IMR-90 (cell line): ENCODE data around the gene HNRNPM. TPM values are rescaled to one million over a fixed set of nuclear protein-coding genes. Genes with fewer than 3 reads are reported as not detected.

Experiments used
- ATAC-seq: fragments of 200-7000 bp; cut with Tn5 transposase; 2 replicates; pipeline ENCODE4 v1.9.1; 2020; ENCODE audit warnings: low read depth, mild to moderate bottlenecking, moderate library complexity
- BruUV-seq: library from RNA; stranded (reverse); fragments of 400-500 nt; replicated peaks from 2 replicates; lab custom pipeline; 2021; lab: Mats Ljungman, UMichigan
- CTCF ChIA-PET: fragments of 300-600 bp; formaldehyde crosslinking; extraction: SDS; loops from one replicate; lab custom pipeline; 2021; ENCODE audit warnings: antibody characterized with exemption; lab: Yijun Ruan, JAX
- POLR2A ChIA-PET: fragments of 300-600 bp; sonication (Branson Sonifier 250); formaldehyde crosslinking; loops from one replicate; lab custom pipeline; 2022; ENCODE audit warnings: antibody characterized with exemption; ENCODE audit not compliant: unreplicated experiment; lab: Charles Lee
- DNase-seq: peaks from one replicate; pipeline ENCODE4 v3.0.0; 2013
- H2AFZ ChIP-seq: replicated peaks from 2 replicates; pipeline ENCODE3; 2013; ENCODE audit warnings: low read length, mild to moderate bottlenecking; ENCODE audit not compliant: poor library complexity
- H2AK5ac ChIP-seq: 2 replicates; pipeline ENCODE4 v1.6.1; 2013; ENCODE audit warnings: low read depth, low read length, inconsistent platforms
- H2AK9ac ChIP-seq: replicated peaks from 2 replicates; pipeline ENCODE3; 2013; ENCODE audit warnings: mild to moderate bottlenecking, low read depth, low read length, moderate library complexity; ENCODE audit not compliant: poor library complexity
- H2BK120ac ChIP-seq: 2 replicates; pipeline ENCODE4 v1.6.1; 2013; ENCODE audit warnings: low read depth, low read length, inconsistent platforms
- H2BK15ac ChIP-seq: 3 replicates; pipeline ENCODE4 v1.6.1; 2013; ENCODE audit warnings: low read depth, low read length, inconsistent platforms
- H2BK20ac ChIP-seq: 2 replicates; pipeline ENCODE4 v1.6.1; 2013; ENCODE audit warnings: low read depth, mild to moderate bottlenecking, inconsistent platforms, low read length, moderate library complexity
- H2BK5ac ChIP-seq: 2 replicates; pipeline ENCODE4 v1.6.1; 2013; ENCODE audit warnings: mild to moderate bottlenecking, low read depth, low read length, inconsistent platforms; ENCODE audit not compliant: poor library complexity, severe bottlenecking
- H3K14ac ChIP-seq: replicated peaks from 2 replicates; pipeline ENCODE4 v1.6.1; 2013; ENCODE audit warnings: low read depth, low read length, inconsistent platforms
- H3K18ac ChIP-seq: 2 replicates; pipeline ENCODE4 v1.6.1; 2013; ENCODE audit warnings: low read depth, low read length, control low read depth
- H3K23ac ChIP-seq: 2 replicates; pipeline ENCODE4 v1.6.1; 2013; ENCODE audit warnings: low read depth, low read length, inconsistent platforms
- H3K27ac ChIP-seq: 2 replicates; pipeline ENCODE4 v1.5.1; 2013; ENCODE audit warnings: mild to moderate bottlenecking, control low read depth, low read length; ENCODE audit not compliant: insufficient read depth
- H3K27me3 ChIP-seq: 2 replicates; pipeline ENCODE4 v1.6.1; 2013; ENCODE audit warnings: low read length; ENCODE audit not compliant: control insufficient read depth, insufficient read depth
- H3K36me3 ChIP-seq: 2 replicates; pipeline ENCODE4 v1.6.1; 2013; ENCODE audit warnings: low read length, mixed read lengths; ENCODE audit not compliant: control insufficient read depth, insufficient read depth
- H3K4ac ChIP-seq: 2 replicates; pipeline ENCODE4 v1.6.1; 2013; ENCODE audit warnings: low read depth, low read length, inconsistent platforms
- H3K4me1 ChIP-seq: 2 replicates; pipeline ENCODE4 v1.6.1; 2013; ENCODE audit warnings: low read length, mixed read lengths; ENCODE audit not compliant: control insufficient read depth, insufficient read depth
- H3K4me2 ChIP-seq: 2 replicates; pipeline ENCODE4 v1.6.1; 2013; ENCODE audit warnings: low read depth, mild to moderate bottlenecking, control low read depth, low read length, moderate library complexity
- H3K4me3 ChIP-seq: 2 replicates; pipeline ENCODE4 v1.5.1; 2013; ENCODE audit warnings: low read depth, mild to moderate bottlenecking, control low read depth, low read length, moderate library complexity; ENCODE audit not compliant: insufficient read depth
- H3K56ac ChIP-seq: 2 replicates; pipeline ENCODE4 v1.6.1; 2013; ENCODE audit warnings: low read length, inconsistent platforms; ENCODE audit not compliant: insufficient read depth; ENCODE audit errors: extremely low read depth
- H3K79me1 ChIP-seq, 2 experiments: 2 replicates each; pipeline ENCODE4 v1.6.1; 2013; ENCODE audit warnings: low read length in 2 of 2, inconsistent platforms in 1 of 2, low read depth in 1 of 2
- H3K9ac ChIP-seq: 2 replicates; pipeline ENCODE4 v1.6.1; 2013; ENCODE audit warnings: low read depth, low read length, control low read depth
- H3K9me1 ChIP-seq: 2 replicates; pipeline ENCODE4 v1.6.1; 2013; ENCODE audit warnings: low read length, inconsistent platforms; ENCODE audit not compliant: insufficient read depth
- H3K9me3 ChIP-seq: 2 replicates; pipeline ENCODE4 v1.6.1; 2013; ENCODE audit warnings: low read length; ENCODE audit not compliant: control insufficient read depth, insufficient read depth
- H4K20me1 ChIP-seq: 2 replicates; pipeline ENCODE4 v1.6.1; 2013; ENCODE audit warnings: low read length, inconsistent platforms; ENCODE audit not compliant: insufficient read depth
- H4K5ac ChIP-seq: 2 replicates; pipeline ENCODE4 v1.6.1; 2013; ENCODE audit warnings: mild to moderate bottlenecking, low read depth, low read length, control low read depth
- H4K8ac ChIP-seq, 2 experiments: 2 replicates each; pipeline ENCODE4 v1.6.1; 2013; ENCODE audit warnings: low read depth in 2 of 2, low read length in 2 of 2, control low read depth in 1 of 2, inconsistent platforms in 1 of 2
- H4K91ac ChIP-seq: 2 replicates; pipeline ENCODE4 v1.6.1; 2013; ENCODE audit warnings: low read depth, low read length, inconsistent platforms; ENCODE audit not compliant: insufficient read depth
- CEBPB ChIP-seq: IDR thresholded peaks from 2 replicates; pipeline ENCODE4 v1.6.1; 2012; ENCODE audit warnings: low read depth, low read length, improper control_type of control experiment
- NFE2L2 ChIP-seq: fragments of 150-350 bp; IDR thresholded peaks from 2 replicates; pipeline ENCODE4 v1.6.1; 2016; ENCODE audit warnings: low read depth, mild to moderate bottlenecking, low read length
- RCOR1 ChIP-seq: IDR thresholded peaks from 2 replicates; pipeline ENCODE4 v1.6.1; 2012; ENCODE audit warnings: mild to moderate bottlenecking, low read length, improper control_type of control experiment; ENCODE audit not compliant: insufficient replicate concordance
- WGBS, 2 experiments: methylation state at CpG; one replicate each; pipeline versions ENCODE4 v1.1.5 to v1.1.7; 2013; ENCODE audit warnings: missing lambda C conversion rate in 2 of 2; ENCODE audit not compliant: insufficient read length in 1 of 2; ENCODE audit errors: extremely low coverage in 2 of 2; 5-methylcytosine and 5-hydroxymethylcytosine counted together
- dilution Hi-C: fragments of 300-500 bp; cut with HindIII; formaldehyde crosslinking; loops from one replicate; pipeline ENCODE4 v1.14.3; 2018; ENCODE audit warnings: low sequenced_read_pairs; ENCODE audit not compliant: unreplicated experiment
- in situ Hi-C: fragments of 300-500 bp; cut with MboI; formaldehyde crosslinking; loops from 3 replicates; pipeline ENCODE4 v1.14.3; 2019; ENCODE audit warnings: low sequenced_read_pairs, inconsistent platforms, mixed read lengths
- intact Hi-C: fragments of 100-400 bp; cut with micrococcal nuclease; formaldehyde crosslinking; loops from 2 replicates; pipeline ENCODE4 v1.10.0; 2022
- polyA plus RNA-seq, 3 experiments: library from polyadenylated mRNA; depleted of rRNA; stranded (reverse); fragments of >200 nt; gene quantifications; 2 replicates each; pipeline ENCODE4 v1.2.3, GENCODE V29; 2012; ENCODE audit warnings: low replicate concordance in 1 of 3
- total RNA-seq: library from RNA; depleted of rRNA; stranded (reverse); fragments of >200 nt; gene quantifications from 2 replicates; pipeline ENCODE4 v1.2.3, GENCODE V29; 2012

Gene HNRNPM
- total and polyA plus RNA-seq, 2 of the 4 experiments (the other 2 are of a cell fraction) = 75.6 to 197 TPM

GRCh38 chr19:8457827-8458226, 13.1 kb downstream of the HNRNPM start:
- Histone ChIP-seq H3K56ac (no peak overlapping the region), H3K4me2 (peak overlapping the region; percentile 48; the same call in 1 of the 2 replicates), H3K18ac (no peak overlapping the region), H3K4me3 (no peak overlapping the region), H2AK9ac (no peak overlapping the region), H3K14ac (no peak overlapping the region), H2BK15ac (no peak overlapping the region), H2BK5ac (peak overlapping the region; percentile 86), H3K9me1 (peaks cover 35% of the 10 kb centered on the region), H3K9ac (no peak overlapping the region), H3K4ac (no peak overlapping the region), H3K9me3 (no peaks in the 10 kb centered on the region), H4K20me1 (peaks cover 100% of the 10 kb centered on the region), H4K5ac (no peak overlapping the region), H2AK5ac (no peak overlapping the region), H3K23ac (peak overlapping the region; percentile 13; the same call in 1 of the 2 replicates), H4K8ac (no peak overlapping the region), H2AFZ (no peak overlapping the region), H3K4me1 (peaks cover 32% of the 10 kb centered on the region), H3K36me3 (peaks cover 15% of the 10 kb centered on the region), H2BK20ac (no peak overlapping the region), H3K27me3 (no peaks in the 10 kb centered on the region), H2BK120ac (no peak overlapping the region), H3K27ac (no peak overlapping the region), H4K91ac (no peak overlapping the region), H3K79me1 (peaks cover 12 to 91% of the 10 kb centered on the region in 2 experiments)
- ChIA-PET CTCF (interaction anchor here (2.4 kb wide), 1 partner anchor 9 kb away, joined by 6 read pairs; no protein-coding TSS in a partner anchor), POLR2A (no interaction called here)
- in situ Hi-C loops = no loop called here
- dilution Hi-C loops = no loop called here
- TF ChIP-seq RCOR1 (no peak), NFE2L2 (no peak), CEBPB (no peak)
- ATAC-seq (no peak), DNase-seq (no peak)
- intact Hi-C loops = loop anchor here (5.0 kb wide), 1 partner anchor 49 kb away; no protein-coding TSS in a partner anchor
- BruUV-seq = no TSS peak
- WGBS, 2 experiments = no CpG with 5 or more reads among the region's 1 CpG
